HG03378 (cell line): Measurements from ENCODE around the gene FANCE.

Experiments used
- ATAC-seq: cut with Tn5 transposase; IDR thresholded peaks from one replicate; pipeline ENCODE4 v1.9.1; 2021; ENCODE audit warnings: mild to moderate bottlenecking, moderate library complexity; ENCODE audit not compliant: unreplicated experiment

FANCE gene

GRCh38 chr6:35483490-35483889 is 31.4 kb downstream of the FANCE start:
- no peak for ATAC-seq

DNA sequence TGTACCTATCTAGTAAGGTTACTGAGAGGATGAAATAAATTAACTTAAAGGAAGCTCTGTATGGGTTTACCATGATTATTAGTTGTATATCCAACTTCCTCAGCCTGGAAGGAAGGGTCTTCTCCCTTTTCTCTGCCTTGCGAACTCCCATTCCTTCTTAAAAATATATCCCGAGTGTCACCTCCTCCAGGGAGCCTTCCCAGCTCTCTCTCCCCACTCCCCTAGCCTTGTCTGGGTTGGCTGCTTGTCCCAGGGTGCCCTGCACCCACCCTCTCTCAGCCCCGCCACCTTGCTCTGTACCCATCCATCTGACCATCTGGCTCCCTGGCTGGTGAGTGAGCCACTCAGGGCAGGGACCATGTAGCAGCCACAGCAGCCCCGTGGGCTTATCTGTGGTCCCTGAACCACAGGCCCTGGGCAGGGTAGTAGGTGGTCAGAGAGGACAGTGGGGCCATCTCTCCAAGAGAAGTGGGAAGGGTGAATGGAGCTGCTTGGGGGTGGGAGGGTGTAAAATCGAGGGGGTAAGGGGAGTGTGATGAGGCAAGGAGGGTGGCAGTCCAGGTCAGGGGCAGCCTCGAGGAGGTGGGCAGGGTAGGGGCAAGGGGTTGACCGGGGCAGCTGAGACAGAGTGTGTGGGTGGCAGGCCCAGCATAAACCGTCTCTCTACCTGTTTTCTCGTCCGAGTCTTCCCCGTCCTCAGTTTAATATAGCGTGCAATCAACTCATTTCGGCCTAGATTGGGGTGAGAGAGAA is 31.9 kb downstream of the FANCE start:
- ATAC-seq, result no peak

GRCh38 chr6:35484921-35485392 is 32.8 kb downstream of the FANCE start:
- no peak for ATAC-seq

DNA sequence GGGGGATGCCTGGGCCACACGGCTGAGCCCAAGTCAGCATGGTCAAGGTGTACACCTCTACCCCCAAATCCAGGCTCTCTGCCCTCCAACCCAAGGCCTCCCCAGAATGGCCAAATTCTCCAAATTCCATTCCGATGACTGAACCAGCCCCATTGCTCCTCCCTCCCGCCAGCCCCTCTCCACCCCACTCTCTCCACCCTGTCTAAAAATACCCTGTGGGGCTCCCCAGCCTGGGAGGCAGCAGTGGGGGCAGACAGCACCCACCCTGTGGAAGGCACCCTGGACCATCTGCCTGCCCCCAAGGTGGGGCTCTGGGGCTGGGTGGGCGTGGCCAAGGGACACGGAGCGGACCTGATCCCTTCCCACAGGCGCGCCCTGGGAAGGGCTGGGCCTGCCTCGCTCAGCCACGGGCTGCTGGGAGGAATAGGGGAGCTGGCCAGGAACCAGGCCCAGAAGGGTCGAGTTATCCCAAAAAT is 33.3 kb downstream of the FANCE start:
- ATAC-seq, result no peak

GRCh38 chr6:35486005-35486925 is 34.1 kb downstream of the FANCE start:
- no peak for ATAC-seq

GRCh38 chr6:35487658-35488516 is 35.7 kb downstream of the FANCE start:
- ATAC-seq, result no peak

- no peak for ATAC-seq
Observed at GRCh38 chr6:35488517-35488862, 36.4 kb downstream of the FANCE start.

- ATAC-seq, result no peak
Observed at GRCh38 chr6:35489066-35489465, 36.9 kb downstream of the FANCE start.

- no peak for ATAC-seq
Observed at GRCh38 chr6:35489995-35490791, 38.1 kb downstream of the FANCE start.

- no peak for ATAC-seq
Observed at GRCh38 chr6:35490821-35491557, 38.9 kb downstream of the FANCE start.

GRCh38 chr6:35491558-35492257 is 39.6 kb downstream of the FANCE start:
- ATAC-seq, result no peak

- no peak for ATAC-seq
Observed at GRCh38 chr6:35492258-35492973, 40.3 kb downstream of the FANCE start.

DNA sequence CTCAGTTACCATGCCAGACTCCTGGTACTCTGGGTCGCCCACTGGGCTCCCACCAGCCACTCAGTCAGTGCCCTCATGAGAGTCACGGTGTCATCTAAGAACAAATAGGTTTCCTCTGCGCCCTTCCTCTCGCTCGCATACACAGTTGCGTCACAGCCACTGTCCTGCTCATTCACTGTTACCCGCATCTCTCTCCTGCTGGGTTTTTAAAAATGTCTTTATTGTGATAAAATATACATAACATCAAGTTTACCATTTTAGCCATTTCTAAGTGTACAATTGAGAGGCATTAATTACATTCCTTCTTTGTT is 40.8 kb downstream of the FANCE start:
- ATAC-seq, result no peak

GRCh38 chr6:35493307-35493983 is 41.3 kb downstream of the FANCE start:
- no peak for ATAC-seq

GRCh38 chr6:35494161-35494563 is 42.0 kb downstream of the FANCE start:
- no peak for ATAC-seq

DNA sequence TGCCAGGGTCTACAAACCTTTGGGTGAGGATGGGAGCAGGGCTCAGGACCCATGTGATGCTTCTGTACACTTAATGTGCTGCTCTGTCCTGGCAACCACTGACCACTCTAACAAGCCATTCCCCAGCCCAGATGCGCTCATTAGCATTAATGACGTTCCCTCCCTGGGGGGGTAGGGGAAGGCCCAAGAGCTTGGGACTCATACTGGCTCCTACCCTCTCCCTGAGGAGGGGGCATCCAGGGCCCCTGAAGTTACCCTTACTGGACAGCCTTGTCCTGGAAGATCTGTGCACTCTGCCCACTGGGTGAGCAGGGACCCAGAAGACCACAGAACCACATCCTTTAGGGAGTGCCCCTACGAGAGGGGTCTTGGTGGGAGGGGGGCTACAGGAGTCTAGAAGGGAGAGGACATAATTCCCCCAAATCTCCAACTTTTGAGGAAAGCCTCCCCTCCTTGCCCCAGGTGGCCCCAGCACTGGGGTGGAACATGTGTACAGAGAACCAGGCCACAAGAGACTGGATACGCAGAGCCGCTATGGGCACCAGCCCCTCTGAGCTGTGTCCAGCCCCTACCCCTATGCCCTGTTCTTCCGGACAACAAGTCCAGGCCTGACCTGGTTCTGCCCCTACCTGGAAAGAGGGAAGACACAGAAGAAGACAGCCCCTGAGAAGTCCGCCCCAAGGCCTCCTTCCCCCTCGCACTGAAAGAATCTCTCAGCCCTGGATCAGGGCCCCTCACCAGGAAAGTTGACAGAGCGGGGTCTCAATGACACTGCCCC is 43.3 kb downstream of the FANCE start:
- no peak for ATAC-seq
